ENCODE data around the gene KDM6A.

DNA sequence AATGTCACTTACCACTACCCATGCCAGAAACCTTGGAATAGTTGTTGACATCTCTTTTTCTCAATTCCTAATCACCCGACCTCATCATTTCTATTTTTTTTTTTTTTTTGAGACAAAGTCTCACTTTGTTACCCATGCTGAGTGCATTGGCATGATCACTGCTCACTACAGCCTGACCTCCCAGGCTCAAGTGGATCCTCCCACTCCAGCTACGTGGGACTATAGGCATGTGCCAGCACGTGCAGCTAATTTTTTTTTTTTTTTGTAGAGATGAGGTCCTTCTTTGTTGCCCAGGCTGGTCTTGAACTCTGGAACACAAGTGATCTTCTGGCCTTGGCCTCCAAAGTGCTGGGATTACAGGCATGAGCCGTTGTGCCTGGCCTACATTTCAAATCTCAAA, 12.0 kb downstream of the KDM6A start:
- TF ChIP-seq, protein P1, sequence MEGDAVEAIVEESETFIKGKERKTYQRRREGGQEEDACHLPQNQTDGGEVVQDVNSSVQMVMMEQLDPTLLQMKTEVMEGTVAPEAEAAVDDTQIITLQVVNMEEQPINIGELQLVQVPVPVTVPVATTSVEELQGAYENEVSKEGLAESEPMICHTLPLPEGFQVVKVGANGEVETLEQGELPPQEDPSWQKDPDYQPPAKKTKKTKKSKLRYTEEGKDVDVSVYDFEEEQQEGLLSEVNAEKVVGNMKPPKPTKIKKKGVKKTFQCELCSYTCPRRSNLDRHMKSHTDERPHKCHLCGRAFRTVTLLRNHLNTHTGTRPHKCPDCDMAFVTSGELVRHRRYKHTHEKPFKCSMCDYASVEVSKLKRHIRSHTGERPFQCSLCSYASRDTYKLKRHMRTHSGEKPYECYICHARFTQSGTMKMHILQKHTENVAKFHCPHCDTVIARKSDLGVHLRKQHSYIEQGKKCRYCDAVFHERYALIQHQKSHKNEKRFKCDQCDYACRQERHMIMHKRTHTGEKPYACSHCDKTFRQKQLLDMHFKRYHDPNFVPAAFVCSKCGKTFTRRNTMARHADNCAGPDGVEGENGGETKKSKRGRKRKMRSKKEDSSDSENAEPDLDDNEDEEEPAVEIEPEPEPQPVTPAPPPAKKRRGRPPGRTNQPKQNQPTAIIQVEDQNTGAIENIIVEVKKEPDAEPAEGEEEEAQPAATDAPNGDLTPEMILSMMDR (IDR thresholded peaks at IDR 0.05): no peak
- TF ChIP-seq POLR2A (IDR thresholded peaks at IDR 0.05) (no peak), EP300 (IDR thresholded peaks at IDR 0.05) (no peak)

All from upper lobe of left lung (tissue), 4 donors.